ENCODE data around the gene ERFL.
A peak's percentile ranks its signal among the peaks of the same experiment; 100 is the strongest.

Gene ERFL

DNA sequence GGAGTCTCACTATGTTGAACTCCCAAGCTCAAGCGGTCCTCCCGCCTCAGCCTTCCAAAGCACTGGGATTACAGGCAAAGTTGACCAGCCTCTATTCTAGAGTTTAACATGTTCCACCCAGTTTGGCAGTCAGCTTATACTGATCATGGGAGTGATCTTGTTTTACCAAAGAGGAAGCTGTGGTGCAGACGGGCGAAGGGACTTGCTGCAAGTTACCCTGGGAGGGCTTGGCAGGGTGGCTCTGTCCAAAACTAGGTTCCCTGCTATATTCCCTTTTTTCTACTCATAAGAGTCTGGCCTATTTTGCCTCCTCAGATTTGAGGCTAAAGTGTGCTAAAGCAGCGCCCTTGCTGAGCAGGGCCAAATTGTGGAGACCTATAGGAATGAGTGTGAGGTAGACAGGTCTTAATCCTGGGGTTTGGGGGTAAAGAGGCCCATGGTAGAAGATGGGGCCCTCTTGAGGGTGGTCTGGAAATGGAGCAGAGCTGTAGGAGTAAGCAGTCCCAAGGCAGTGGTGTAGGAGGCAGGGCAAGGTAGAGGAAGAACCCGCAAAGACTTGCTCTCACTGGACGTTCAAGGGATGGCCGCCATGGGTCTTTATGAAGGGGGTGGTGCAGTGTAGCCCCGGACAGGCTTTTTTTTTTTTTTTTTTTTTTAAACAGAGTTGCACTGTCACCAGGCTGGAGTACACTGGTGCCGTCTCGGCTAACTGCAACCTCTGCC is 64.9 kb downstream of the ERFL start:
- H3K4me3 ChIP-seq (ENCODE audit: low read depth, low read length), result no peak overlapping the region
- TF ChIP-seq CTCF (IDR thresholded peaks at IDR 0.05; ENCODE audit: borderline replicate concordance, insufficient read depth, low read depth, low read length), result no peak

- H3K4me3 ChIP-seq (ENCODE audit: low read depth, low read length), result peak overlapping the region; percentile 92
- TF ChIP-seq CTCF (IDR thresholded peaks at IDR 0.05; ENCODE audit: borderline replicate concordance, insufficient read depth, low read depth, low read length), result no peak
Observed at GRCh38 chr19:41862445-41862986, 65.7 kb downstream of the ERFL start.

DNA sequence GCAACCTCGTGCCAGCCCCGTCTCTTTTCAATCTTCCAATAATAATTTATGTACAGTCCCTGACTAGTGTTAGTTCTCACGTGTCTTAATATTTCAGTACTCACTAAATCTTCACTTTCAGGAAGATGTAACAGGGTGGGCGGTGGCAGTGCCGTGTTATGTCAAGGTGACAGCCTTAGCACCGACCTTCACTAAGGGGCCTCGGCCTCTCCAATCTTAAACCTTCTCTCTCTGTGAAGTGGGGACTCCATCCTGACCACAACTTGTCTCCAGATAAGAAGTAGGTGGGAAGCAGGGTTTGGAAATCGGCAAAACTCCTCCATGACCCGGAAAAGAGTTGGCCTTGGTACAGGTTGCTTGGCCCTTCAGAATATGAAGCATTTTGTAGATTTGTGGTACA is 66.4 kb downstream of the ERFL start:
- peak overlapping the region; percentile 92 for H3K4me3 ChIP-seq (ENCODE audit: low read depth, low read length)

GRCh38 chr19:41861116-41861768 is 67.0 kb downstream of the ERFL start:
- no peak for TF ChIP-seq CTCF (IDR thresholded peaks at IDR 0.05; ENCODE audit: borderline replicate concordance, insufficient read depth, low read depth, low read length)

More for the DNA sequence above, 66.4 kb downstream of the ERFL start:
- no peak for TF ChIP-seq CTCF (IDR thresholded peaks at IDR 0.05; ENCODE audit: borderline replicate concordance, insufficient read depth, low read depth, low read length)

DNA sequence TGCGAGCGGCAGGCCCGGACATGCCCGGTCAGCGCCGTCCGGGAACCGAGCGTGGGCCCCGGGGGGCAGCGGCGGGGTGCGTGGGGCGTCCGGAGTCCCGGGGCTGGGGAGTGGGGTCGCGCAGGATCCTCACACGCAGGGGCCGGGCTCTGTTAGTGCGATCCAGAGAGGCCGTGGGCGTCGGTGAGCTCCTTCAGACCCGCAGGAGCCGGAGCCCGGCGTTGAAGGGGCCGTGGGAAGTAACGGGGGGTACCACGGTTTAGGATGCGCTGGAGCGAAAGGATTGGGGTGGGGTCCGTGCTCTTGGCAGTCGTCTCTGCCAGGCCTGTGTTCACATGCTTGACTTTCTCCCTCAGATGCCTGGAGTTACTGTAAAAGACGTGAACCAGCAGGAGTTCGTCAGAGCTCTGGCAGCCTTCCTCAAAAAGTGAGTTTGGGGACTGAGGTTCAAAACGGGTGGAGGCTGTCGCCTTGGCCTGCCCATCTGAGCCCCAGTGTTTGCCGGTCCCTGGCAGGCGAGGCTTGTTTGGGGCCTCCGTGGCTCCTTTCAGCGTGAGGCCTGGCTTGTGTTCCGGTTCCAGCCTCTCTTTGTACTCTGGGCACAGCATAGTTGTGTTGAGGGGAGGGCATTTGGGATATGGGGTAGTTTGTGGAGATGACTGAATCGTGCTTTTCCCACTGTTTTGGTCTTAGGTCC is 67.7 kb downstream of the ERFL start:
- TF ChIP-seq CTCF (IDR thresholded peaks at IDR 0.05; ENCODE audit: borderline replicate concordance, insufficient read depth, low read depth, low read length), result no peak
- H3K4me3 ChIP-seq (ENCODE audit: low read depth, low read length), result peak overlapping the region; percentile 92

More at GRCh38 chr19:41861116-41861768, 67.0 kb downstream of the ERFL start:
- peak overlapping the region; percentile 92 for H3K4me3 ChIP-seq (ENCODE audit: low read depth, low read length)

DNA sequence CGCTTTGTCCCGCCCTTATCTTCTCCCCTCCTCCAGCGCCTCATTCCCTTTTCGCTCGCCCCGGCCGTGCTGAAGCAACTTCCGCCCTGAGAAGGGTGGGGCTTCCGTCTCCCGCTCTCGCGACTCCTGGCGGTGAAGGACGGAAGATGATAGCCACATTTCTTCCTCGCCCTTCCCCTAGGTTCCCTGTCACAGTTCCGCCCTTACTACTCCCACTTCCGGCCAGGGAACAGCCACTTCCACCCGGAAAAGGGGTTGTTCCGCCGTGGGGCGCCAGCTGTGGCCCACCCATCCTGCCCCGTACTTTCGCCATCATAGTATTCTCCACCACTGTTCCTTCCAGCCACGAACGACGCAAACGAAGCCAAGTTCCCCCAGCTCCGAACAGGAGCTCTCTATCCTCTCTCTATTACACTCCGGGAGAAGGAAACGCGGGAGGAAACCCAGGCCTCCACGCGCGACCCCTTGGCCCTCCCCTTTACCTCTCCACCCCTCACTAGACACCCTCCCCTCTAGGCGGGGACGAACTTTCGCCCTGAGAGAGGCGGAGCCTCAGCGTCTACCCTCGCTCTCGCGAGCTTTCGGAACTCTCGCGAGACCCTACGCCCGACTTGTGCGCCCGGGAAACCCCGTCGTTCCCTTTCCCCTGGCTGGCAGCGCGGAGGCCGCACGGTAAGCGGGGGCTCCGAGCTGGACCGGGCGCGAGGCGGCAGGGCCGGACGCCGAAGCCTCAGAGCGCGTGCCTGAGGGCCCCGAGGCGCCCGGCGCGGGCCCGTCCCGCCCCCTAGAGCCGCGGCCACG is 68.4 kb downstream of the ERFL start, which contains the start of gene RPS19:
RPS19 (plus strand) TSS at position 638 of the 801 bp plus-strand sequence. CDS start 520 bp downstream, outside the sequence.
- H3K4me3 ChIP-seq (ENCODE audit: low read depth, low read length), result peak within 1 kb of the TSS; percentile 92
- peak; percentile 59 for TF ChIP-seq CTCF (IDR thresholded peaks at IDR 0.05; ENCODE audit: borderline replicate concordance, insufficient read depth, low read depth, low read length)

All from GM12875 (cell line).